Muscle of arm (tissue), 12 donors: ENCODE measurements around the gene GNPTG. TPM values are rescaled to one million over a fixed set of nuclear protein-coding genes. Genes with fewer than 3 reads are reported as not detected.

ENCODE experiments used
- DNase-seq: peaks from one replicate; pipeline ENCODE4 v3.0.0-alpha.2; 2013
- polyA plus RNA-seq, 12 donors: library from polyadenylated mRNA; unstranded; fragments of 120-200 nt; gene quantifications; one replicate each; pipeline ENCODE4 v1.2.1, GENCODE V29; 2013; ENCODE audit not compliant: insufficient read length in 12 of 12

Gene GNPTG
- polyA plus RNA-seq, 12 donors = 24.1 to 57.3 (median 34.2) TPM; not detected in 1

- no peak for DNase-seq
Measured at GRCh38 chr16:1389762-1390161, 38.0 kb downstream of the GNPTG start.

GRCh38 chr16:1390239-1390779 is 38.6 kb downstream of the GNPTG start:
- DNase-seq = no peak

GRCh38 chr16:1392826-1393225 is 41.1 kb downstream of the GNPTG start:
- no peak for DNase-seq

GRCh38 chr16:1393613-1394176 is 42.0 kb downstream of the GNPTG start:
- DNase-seq = no peak

- DNase-seq = no peak
Measured at GRCh38 chr16:1394367-1394951, 42.7 kb downstream of the GNPTG start.

GRCh38 chr16:1395444-1396031 is 43.8 kb downstream of the GNPTG start:
- DNase-seq = no peak

- DNase-seq = no peak
Measured at GRCh38 chr16:1397779-1398178, 46.0 kb downstream of the GNPTG start.

- no peak for DNase-seq
Measured at GRCh38 chr16:1398351-1398750, 46.6 kb downstream of the GNPTG start.

- no peak for DNase-seq
Measured at GRCh38 chr16:1398826-1399581, 47.3 kb downstream of the GNPTG start.

- no peak for DNase-seq
Measured at GRCh38 chr16:1401061-1401757, 49.5 kb downstream of the GNPTG start.

GRCh38 chr16:1401758-1402154 is 50.0 kb downstream of the GNPTG start:
- no peak for DNase-seq

GRCh38 chr16:1403036-1403435 is 51.3 kb downstream of the GNPTG start:
- DNase-seq = no peak

GRCh38 chr16:1403733-1404132 is 52.0 kb downstream of the GNPTG start:
- DNase-seq = no peak

GRCh38 chr16:1407753-1408152 is 56.0 kb downstream of the GNPTG start:
- DNase-seq = peak; percentile 29

GRCh38 chr16:1408171-1408837 is 56.6 kb downstream of the GNPTG start:
- peak; percentile 87 for DNase-seq

- no peak for DNase-seq
Measured at GRCh38 chr16:1412847-1413246, 61.1 kb downstream of the GNPTG start.

Other genes with a start within 250 kb of the GNPTG start
- 10 to 100 TPM in 11 of 12 donors, not detected in 1; 20.5 to 77.3 (median 39.4) TPM for gene CACNA1H, start 198.8 kb upstream of the GNPTG start, polyA plus RNA-seq
- gene TPSG1, start 126.7 kb upstream of the GNPTG start, polyA plus RNA-seq = 1 to 10 TPM in 5 of 12 donors, under 1 TPM in 5, not detected in 2; 0.48 to 1.5 (median 1.1) TPM
- gene TPSB2, start 121.7 kb upstream of the GNPTG start, polyA plus RNA-seq = 1 to 10 TPM in 10 of 12 donors, not detected in 2; 1.0 to 9.9 (median 4.3) TPM
- gene TPSAB1, start 111.2 kb upstream of the GNPTG start, polyA plus RNA-seq = 1 to 10 TPM in 9 of 12 donors, under 1 TPM in 1, not detected in 2; 0.79 to 5.3 (median 1.7) TPM
- gene TPSD1, start 95.9 kb upstream of the GNPTG start, polyA plus RNA-seq = under 1 TPM in 8 of 12 donors, not detected in 4; 0.23 to 0.70 (median 0.51) TPM
- 100 to 1,000 TPM in 6 of 12 donors, 10 to 100 TPM in 5, not detected in 1; 78.4 to 213 (median 104) TPM for gene UBE2I, start 42.3 kb upstream of the GNPTG start, polyA plus RNA-seq
- 1 to 10 TPM in 3 of 12 donors, under 1 TPM in 7, not detected in 2; 0.40 to 1.3 (median 0.80) TPM for gene BAIAP3, start 18.3 kb upstream of the GNPTG start, polyA plus RNA-seq
- 10 to 100 TPM in 11 of 12 donors, not detected in 1; 32.5 to 53.9 (median 42.2) TPM for gene TSR3, start 53 bp upstream of the GNPTG start, polyA plus RNA-seq
- gene UNKL, start 62.8 kb downstream of the GNPTG start, polyA plus RNA-seq = 10 to 100 TPM in 5 of 12 donors, 1 to 10 TPM in 6, not detected in 1; 6.1 to 20.1 (median 8.4) TPM
- gene UQCC4, start 68.8 kb downstream of the GNPTG start, polyA plus RNA-seq = 10 to 100 TPM in 7 of 12 donors, 1 to 10 TPM in 4, not detected in 1; 7.8 to 12.7 (median 11.0) TPM
- under 1 TPM in 4 of 12 donors, not detected in 8; 0.20 to 0.33 (median 0.25) TPM for gene PERCC1, start 79.1 kb downstream of the GNPTG start, polyA plus RNA-seq
- gene CCDC154, start 92.6 kb downstream of the GNPTG start, polyA plus RNA-seq = 1 to 10 TPM in 7 of 12 donors, under 1 TPM in 3, not detected in 2; 0.61 to 3.3 (median 1.8) TPM
- 10 to 100 TPM in 11 of 12 donors, not detected in 1; 12.5 to 36.6 (median 24.0) TPM for gene CLCN7, start 123.1 kb downstream of the GNPTG start, polyA plus RNA-seq
- gene PTX4, start 137.0 kb downstream of the GNPTG start, polyA plus RNA-seq = 1 to 10 TPM in 1 of 12 donors, under 1 TPM in 9, not detected in 2; 0.32 to 1.1 (median 0.49) TPM
- 10 to 100 TPM in 11 of 12 donors, not detected in 1; 14.7 to 53.4 (median 22.8) TPM for gene TELO2, start 141.4 kb downstream of the GNPTG start, polyA plus RNA-seq
- gene TMEM204, start 181.7 kb downstream of the GNPTG start, polyA plus RNA-seq = 10 to 100 TPM in 10 of 12 donors, 1 to 10 TPM in 1, not detected in 1; 8.7 to 15.9 (median 12.8) TPM